Stimulated activated CD8-positive, alpha-beta memory T cell treated with anti-CD3 and anti-CD28 coated beads, Interleukin-7, amount 100 ng/mL, for 48 hours (primary cell): Measurements from ENCODE around the gene C2CD4C.
"Not testable (repeated sequence)": the region's sequence is repeated elsewhere in the genome, so short reads cannot be mapped to it uniquely, and the experiment has no call there.

Experiments used
- DNase-seq, 2 donors: peaks; one replicate each; pipeline ENCODE4 v3.0.0-alpha.2; 2020; ENCODE audit warnings: low read depth in 1 of 2; ENCODE audit errors: extremely low read depth in 1 of 2

Gene C2CD4C

DNA sequence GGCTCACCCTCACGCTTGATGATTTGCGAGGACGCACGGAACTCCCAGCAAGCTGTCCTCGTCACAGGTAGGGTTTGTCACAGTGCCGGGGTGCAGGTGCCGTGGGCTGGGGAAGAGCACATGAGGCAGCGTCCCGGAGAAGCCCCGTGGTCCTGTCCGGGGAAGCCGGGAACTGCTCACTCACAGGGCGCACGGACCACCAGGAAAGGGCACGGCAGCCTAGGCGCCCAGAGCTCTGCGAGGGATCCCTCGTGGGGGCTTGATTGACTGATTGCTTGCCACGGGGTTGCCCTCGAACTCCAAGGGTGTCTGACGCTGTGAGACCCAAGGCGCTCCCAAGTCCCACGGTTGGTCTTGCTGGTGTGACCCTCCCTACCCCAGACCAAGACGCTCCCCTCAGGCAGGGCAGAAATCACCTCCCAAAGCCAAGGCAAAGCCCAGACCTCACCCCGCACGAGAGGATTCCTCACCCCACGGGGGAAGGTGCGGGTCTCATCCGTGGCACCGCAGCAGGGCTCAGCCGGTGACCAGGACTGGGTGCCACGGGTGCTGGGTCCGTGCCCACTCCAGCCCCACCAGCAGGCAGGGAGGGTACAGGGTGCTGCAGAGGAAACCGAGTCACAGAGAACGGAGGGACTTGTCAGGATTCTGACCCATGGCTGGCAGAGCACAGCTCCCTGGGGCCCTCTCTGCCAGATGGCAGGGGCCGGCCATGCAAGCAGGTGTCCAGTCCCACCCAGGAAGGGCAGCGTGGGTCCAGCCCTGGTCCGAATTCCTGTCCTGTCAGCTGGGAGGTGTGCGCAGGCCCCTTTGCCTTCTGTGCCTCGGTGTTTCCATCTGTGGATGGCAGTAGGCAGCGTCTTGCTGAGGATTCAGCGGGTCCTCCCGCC, 7.7 kb downstream of the C2CD4C start:
- no peak for DNase-seq

DNA sequence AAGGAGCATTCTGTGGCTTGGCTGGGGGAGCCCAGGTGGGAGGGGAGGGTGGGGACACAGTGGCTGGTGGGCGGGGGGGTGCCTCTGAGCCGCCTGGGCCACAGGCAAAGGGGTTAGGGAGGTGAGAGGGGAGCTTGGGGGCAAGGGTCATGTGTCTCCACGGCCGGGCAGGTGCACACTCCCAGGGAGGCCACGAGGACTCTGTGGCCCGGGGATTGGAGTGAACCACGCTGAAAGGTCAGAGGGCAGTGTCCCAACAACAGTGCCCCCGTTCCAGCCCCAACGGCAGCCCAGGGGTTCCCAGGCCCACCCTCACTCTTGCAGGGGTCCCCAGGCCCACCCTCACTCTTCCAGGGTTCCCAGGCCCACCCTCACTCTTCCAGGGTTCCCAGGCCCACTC, 9.6 kb downstream of the C2CD4C start:
- no peak for DNase-seq

DNA sequence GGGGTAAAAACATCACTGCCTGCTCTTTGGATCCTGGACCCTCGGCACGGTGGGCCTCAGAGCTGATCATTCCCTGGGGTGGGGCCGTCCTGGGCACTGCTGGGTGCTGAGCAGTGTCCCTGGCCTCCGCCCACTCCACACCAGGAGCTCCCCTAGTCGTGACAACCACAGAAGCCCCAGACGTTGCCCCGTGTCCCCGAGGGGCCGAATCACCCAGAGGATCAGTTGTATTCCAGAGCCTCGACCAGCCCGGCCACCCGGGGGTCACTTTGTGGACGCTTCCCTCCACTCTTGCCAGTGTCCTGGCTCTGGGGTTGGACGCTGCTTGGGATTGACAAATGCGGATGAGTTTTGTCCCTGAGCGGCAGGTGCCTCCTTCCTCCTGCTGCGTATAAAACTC, 10.2 kb downstream of the C2CD4C start:
- no peak for DNase-seq

DNA sequence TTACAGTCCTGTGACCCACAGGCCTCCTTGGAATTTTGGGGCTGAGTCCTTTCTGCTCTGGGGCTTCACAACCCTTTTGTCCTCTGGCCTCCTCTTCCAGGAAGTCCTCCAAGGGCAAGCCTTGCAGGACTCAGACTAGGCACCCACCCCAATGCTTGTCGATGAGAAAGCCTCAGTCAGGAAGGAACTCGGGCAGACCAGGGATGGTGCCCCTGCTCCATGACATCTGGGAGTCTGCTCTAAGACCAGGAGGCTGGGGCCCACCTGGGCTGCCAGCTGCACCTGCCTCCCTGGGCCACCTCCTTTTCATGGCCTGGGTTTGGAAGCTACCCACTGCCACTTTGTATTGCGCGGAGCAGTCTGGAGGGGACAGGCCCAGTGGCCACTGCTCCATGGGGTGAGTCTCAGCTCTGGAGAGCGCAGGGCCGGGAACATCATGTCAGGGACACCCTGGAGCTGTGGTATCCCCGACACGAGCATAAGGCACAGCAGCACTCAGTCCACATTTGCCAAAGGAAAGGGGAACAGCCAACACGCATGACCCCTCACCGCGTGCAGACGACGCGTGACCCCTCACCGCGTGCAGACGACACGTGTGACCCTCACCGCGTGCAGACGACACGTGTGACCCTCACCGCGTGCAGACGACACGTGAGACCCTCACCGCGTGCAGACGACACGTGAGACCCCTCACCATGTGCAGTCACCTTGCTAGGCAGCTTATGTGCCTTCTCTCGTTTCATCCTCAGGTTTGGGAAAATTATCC, 10.8 kb downstream of the C2CD4C start:
- DNase-seq: no peak

DNA sequence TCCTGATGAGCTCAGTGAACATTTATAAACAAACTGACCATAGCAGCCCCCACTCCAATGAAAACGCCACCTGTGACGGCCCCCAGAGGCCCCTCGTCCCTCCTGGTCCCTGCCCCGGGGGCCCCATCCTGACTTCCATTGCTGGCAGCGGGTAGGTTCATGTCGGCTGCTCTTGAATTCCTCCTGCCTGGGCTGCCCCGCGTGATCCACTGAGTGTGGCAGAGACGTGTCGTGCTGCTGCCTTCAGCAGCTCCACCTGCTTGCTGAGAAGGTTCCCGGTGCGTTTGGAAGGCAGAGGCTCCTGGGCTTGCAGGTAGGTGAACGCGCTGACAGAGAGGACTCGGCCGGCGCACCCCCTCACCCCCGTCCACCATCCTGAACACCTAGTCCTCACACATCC, 11.6 kb downstream of the C2CD4C start:
- DNase-seq: no peak

DNA sequence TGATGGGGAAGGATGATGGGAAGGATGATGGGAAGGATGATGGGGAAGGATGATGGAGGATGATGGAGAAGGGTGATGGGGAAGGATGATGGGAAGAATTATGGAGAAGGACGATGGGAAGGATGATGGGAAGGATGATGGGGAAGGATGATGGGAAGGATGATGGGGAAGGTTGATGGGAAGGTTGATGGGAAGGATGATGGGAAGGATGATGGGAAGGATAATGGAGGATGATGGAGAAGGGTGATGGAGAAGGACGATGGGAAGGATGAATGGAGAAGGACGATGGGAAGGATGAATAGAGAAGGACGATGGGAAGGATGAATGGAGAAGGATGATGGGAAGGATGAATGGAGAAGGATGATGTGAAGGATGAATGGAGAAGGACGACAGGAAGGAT, 13.5 kb downstream of the C2CD4C start:
- no peak for DNase-seq

DNA sequence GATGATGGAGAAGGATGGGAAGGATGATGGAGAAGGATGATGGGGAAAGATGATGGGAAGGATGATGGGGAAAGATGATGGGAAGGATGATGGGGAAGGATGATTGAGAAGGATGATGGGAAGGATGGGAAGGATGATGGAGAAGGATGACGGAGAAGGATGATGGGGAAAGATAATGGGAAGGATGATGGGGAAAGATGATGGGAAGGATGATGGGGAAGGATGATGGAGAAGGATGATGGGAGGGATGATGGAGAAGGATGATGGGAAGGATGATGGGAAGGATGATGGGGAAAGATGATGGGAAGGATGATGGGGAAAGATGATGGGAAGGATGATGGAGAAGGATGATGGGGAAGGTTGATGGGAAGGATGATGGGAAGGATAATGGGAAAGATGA, 14.1 kb downstream of the C2CD4C start:
- not testable (repeated sequence) for DNase-seq

DNA sequence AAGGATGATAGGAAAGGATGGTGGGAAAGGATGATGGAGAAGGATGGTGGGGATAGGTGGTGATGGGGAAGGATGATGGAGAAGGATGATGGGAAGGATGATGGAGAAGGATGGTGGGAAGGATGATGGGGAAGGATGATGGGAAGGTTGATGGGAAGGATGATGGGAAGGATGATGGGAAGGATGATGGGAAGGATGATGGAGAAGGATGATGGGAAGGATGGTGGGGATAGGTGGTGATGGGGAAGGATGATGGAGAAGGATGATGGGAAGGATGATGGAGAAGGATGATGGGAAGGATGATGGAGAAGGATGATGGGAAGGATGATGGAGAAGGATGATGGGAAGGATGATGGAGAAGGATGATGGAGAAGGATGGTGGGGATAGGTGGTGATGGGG, 15.4 kb downstream of the C2CD4C start:
- not testable (repeated sequence) for DNase-seq

DNA sequence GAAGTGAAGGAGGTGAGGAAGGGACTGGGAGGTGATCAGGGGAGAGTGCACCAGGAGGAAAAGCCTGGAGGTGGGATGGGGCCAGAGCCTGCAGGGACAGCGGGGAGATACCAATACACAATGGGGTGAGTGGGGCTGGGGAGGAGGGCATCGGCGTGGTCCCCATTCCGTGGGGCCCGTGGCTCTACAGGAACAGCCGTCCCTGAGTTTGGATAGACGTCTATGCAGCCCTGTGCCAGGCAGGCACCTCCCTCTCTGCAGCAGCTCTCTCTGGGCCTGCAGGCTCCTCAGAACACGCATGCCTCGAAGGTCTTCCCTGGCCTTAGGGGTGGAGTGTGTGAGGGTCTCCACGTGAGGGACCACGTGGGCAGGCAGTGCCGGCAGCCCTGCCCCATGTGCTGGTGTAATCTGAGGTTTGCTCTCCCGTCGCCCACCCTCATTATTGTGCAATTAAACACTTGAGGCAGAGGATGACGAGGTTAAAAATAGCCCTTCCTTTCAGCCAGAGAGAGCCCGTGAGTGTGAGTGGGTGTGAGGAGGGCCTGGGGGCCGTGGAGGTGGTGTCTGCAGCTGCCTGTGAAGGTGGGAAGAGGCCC, 16.5 kb downstream of the C2CD4C start:
- DNase-seq: no peak

DNA sequence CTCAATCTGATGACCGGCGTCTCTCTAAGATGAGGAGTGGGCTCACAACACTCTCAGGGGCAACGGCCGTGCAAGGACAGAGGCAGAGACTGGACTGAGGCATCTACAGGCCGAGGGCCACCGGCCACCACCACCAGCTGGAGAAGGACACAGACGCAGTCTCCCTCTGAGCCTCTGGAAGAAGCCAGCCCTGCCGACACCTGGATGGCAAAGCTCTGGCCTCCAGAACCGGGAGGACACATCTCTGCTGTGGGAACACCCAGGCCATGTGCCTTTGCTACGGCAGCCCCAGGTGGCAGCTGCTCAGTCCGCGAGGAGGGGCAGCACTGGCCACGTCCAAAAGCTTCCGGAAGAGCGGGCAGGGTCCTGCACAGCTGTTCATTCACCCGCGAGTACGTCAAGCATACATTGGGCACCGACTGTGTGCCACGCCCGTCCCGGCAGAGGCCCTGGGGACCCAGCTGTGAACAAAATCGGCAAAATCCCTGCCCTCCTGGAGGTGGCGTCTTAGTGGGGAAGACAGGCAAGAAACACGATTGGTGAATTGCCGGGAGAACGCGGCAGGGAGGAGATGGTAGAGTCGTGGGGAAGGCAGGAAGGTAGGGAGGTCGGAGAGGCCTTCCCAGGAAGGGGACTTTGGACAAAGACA, 17.1 kb downstream of the C2CD4C start:
- no peak for DNase-seq

DNA sequence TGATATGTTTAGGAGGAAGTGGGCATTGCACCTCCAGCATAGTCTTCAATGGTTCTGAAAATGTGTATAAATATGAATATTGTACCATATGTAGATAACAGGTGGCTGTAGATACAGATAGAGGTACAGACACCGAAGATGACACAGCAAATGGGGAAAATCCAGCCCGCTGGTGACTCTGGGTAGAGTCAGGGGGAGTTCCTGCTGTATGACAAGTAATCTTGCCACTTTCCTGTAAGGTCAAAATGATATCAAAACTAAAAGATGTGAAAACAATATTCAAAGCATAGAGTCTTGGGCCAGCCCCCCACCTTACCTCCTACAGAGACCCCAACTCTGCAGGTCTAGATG, 17.8 kb downstream of the C2CD4C start:
- DNase-seq: no peak

DNA sequence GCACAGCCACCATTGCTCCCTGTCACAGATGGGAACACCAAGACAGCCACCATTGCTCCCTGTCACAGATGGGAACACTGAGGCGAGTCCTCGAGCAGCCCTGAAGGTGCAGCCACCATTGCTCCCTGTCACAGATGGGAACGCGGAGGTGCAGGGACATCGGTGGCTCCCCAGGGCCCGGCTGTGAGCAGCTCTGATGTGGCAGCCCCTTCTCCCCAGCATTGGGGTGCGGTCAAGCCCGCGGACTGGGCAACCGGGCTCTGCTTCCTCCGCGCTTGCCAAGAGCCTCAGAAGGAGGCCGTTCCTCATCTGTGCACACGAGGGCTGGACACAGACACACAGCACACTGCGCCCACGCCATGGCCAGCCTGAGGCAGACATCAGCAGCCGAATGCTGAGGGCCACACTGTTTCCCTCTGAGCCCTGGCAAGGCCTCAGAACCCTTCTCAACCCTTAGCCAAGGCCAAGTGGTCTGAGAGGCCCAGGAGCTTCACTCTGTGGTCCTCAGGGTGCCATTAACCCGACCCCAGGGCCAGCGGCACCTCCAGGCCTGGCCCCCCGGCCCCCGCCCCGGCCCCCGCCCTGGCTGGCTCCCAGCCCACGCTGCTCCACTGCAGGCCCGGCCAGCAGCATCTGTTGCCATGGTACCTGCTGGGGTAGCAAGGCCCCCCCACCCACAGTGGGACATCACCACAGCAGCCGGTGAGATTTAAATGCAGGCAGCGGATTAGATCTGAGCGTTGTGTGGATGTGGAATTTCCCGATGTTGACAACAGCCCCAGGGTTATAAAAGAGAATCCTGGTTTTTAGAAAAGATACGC, 18.4 kb downstream of the C2CD4C start:
- no peak for DNase-seq

DNA sequence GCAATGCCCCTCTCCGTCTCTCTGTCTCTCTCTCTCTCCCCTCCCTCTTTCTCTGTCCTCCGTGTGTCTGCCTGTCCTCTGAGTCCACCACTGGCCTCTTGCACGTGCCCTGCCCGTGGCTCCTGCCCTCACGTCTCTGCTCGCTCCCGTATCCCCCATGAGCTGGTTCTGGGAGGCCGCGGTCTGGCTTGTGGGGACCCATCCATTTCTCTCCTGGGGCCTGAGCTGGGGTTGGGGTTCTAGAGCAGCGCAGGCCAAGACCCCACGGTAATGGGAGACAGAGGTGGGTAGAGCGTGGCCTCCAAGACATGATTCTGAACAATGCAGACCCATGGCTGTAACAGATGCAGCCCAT, 19.0 kb downstream of the C2CD4C start:
- no peak for DNase-seq

DNA sequence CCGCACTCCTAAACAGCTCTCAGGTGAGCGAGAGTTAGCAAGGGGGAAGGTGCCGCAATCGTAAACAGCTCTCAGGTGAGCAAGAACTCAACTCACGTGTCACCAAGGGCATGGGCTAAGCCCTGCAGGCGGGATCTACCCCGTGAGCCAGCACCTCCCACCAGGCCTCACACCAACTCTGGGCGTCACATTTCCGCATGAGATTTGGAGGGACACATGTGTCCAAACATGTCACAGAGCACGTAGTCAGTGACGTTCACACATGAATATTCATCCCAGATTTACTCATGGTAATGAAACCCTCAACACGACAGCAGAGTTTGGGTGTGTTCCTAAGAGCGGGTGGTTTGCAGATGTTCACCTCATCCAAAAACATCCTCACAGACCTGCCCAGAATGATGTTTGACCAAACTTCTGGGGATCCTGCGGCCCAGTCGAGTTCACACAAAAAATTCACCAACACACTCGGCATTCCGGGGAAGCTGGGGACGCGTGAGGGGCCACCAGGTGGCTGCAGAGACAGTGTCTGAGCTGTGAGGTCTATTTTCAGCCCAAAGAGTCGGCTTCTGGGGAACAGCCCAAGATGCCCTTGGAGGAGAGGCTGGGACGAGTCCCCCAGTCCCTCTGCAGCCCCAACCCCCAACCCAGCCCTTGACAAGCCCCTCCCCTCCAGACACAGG, 19.6 kb downstream of the C2CD4C start:
- DNase-seq: no peak

DNA sequence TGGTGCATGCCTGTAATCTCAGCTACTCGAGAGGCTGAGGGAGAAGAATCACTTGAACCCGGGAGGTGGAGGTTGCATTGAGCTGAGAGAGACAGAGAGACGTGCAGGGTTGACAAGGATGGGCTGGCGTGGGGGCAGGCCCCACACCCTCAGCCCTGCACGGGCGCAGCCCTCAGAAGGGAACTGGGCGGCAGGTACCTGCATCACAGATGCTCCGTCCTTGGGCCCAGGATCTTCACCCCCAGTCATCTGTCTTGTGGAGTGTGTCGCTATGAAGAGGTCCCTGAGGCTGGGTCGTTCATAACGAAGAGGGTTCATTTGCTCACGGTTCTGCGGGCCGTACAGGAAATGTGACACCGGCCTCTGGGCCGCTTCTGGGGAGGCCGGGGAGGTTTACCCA, 20.3 kb downstream of the C2CD4C start:
- no peak for DNase-seq

DNA sequence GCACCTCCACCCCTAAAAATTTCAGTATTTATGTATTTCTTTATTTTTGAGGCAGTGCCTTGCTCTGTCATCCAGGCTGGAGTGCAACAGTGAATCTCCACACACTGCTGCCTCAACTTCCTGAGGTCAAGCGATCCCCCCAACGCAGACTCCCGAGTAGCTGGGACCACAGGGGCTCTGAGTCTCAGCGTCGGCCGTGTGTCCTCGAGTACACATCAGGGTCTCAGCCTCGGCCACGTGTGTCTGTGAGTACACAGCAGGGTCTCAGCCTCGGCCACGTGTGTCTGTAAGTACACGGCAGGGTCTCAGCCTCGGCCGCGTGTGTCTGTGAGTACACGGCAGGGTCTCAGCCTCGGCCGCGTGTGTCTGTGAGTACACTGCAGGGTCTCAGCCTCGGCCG, 21.2 kb downstream of the C2CD4C start:
- no peak for DNase-seq

DNA sequence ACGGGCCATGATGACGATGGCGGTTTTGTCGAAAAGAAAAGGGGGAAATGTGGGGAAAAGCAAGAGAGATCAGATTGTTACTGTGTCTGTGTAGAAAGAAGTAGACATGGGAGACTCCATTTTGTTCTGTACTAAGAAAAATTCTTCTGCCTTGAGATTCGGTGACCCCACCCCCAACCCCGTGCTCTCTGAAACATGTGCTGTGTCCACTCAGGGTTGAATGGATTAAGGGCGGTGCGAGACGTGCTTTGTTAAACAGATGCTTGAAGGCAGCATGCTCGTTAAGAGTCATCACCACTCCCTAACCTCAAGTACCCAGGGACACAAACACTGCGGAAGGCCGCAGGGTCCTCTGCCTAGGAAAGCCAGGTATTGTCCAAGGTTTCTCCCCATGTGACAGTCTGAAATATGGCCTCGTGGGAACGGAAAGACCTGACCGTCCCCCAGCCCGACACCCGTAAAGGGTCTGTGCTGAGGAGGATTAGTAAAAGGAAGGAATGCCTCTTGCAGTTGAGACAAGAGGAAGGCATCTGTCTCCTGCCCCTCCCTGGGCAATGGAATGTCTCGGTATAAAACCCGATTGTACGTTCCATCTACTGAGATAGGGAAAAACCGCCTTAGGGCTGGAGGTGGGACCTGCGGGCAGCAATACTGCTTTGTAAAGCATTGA, 22.2 kb downstream of the C2CD4C start:
- DNase-seq: not testable (repeated sequence)

DNA sequence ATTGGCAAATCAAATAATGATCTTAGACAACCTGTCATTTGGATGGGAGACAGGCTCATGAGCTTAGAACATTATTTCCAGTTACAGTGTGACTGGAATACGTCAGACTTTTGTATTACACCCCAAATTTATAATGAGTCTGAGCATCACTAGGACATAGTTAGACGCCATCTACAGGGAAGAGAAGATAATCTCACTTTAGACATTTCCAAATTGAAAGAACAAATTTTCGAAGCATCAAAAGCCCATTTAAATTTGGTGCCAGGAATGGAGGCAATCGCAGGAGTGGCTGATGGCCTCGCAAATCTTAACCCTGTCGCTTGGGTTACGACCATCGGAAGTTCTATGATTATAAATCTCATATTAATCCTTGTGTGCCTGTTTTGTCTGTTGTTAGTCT, 22.8 kb downstream of the C2CD4C start:
- DNase-seq: not testable (repeated sequence)

DNA sequence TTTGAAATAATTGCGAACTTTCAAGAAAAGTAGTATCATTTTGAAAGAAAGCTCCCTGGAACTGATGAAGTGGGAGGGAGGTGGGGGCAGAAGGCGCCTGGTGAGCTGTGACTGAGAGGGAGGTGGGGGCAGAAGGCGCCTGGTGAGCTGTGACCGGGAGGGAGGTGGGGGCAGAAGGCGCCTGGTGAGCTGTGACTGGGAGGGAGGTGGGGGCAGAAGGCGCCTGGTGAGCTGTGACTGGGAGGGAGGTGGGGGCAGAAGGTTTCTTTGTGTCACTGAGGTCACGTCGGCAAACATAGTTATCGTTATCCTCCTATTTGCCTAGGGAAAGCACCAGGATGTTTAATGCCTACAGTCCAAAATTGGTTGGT, 24.2 kb downstream of the C2CD4C start:
- DNase-seq: no peak
